Measurements from ENCODE around the gene ARL14.

ARL14 gene

GRCh38 chr3:160641665-160642309 lies 35.2 kb upstream of the ARL14 start:
- TF ChIP-seq EZH2 (optimal IDR thresholded peaks at IDR 0.05; ENCODE audit: low read depth, low read length), result no peak
- TF ChIP-seq CTCF (IDR thresholded peaks at IDR 0.05; ENCODE audit: low read length), result no peak
- TF ChIP-seq EZH2phosphoT487 (IDR thresholded peaks at IDR 0.05; ENCODE audit: low read length), result no peak
- no peak overlapping the region for H3K9ac ChIP-seq (ENCODE audit: low read length)
- no peaks in the 10 kb centered on the region for H3K4me1 ChIP-seq (ENCODE audit: low read length)
- H2AFZ ChIP-seq (ENCODE audit: low read length), result no peak overlapping the region
- no peak for DNase-seq
- H3K36me3 ChIP-seq (replicated peaks; ENCODE audit: insufficient read depth, low read length), result no peaks in the 10 kb centered on the region
- no peaks in the 10 kb centered on the region for H4K20me1 ChIP-seq (ENCODE audit: insufficient read depth, low read length)
- H3F3A ChIP-seq (ENCODE audit: insufficient read depth, low read length), result no peaks in the 10 kb centered on the region
- no peak overlapping the region for H3K4me3 ChIP-seq (ENCODE audit: low read length)
- H3K27me3 ChIP-seq (replicated peaks; ENCODE audit: insufficient read depth, low read length), result no peaks in the 10 kb centered on the region
- H3K9me2 ChIP-seq (replicated peaks; ENCODE audit: insufficient read depth, low read length), result no peaks in the 10 kb centered on the region
- no peak overlapping the region for H3K4me2 ChIP-seq (ENCODE audit: low read depth, low read length)
- H3K9me3 ChIP-seq (replicated peaks; ENCODE audit: insufficient read depth, low read length), result no peaks in the 10 kb centered on the region
- H3K79me2 ChIP-seq (ENCODE audit: low read length), result no peaks in the 10 kb centered on the region
- no peak overlapping the region for H3K27ac ChIP-seq (ENCODE audit: low read length)

- H3K9me2 ChIP-seq (replicated peaks; ENCODE audit: insufficient read depth, low read length), result no peaks in the 10 kb centered on the region
- no peaks in the 10 kb centered on the region for H3K27me3 ChIP-seq (replicated peaks; ENCODE audit: insufficient read depth, low read length)
- H4K20me1 ChIP-seq (ENCODE audit: insufficient read depth, low read length), result no peaks in the 10 kb centered on the region
- H3K36me3 ChIP-seq (replicated peaks; ENCODE audit: insufficient read depth, low read length), result no peaks in the 10 kb centered on the region
- H3K9me3 ChIP-seq (replicated peaks; ENCODE audit: insufficient read depth, low read length), result no peaks in the 10 kb centered on the region
- H2AFZ ChIP-seq (ENCODE audit: low read length), result no peak overlapping the region
- no peak for DNase-seq
- TF ChIP-seq CTCF (IDR thresholded peaks at IDR 0.05; ENCODE audit: low read length) (no peak), EZH2phosphoT487 (IDR thresholded peaks at IDR 0.05; ENCODE audit: low read length) (no peak), EZH2 (optimal IDR thresholded peaks at IDR 0.05; ENCODE audit: low read depth, low read length) (no peak)
- no peak overlapping the region for H3K4me3 ChIP-seq (ENCODE audit: low read length)
- no peaks in the 10 kb centered on the region for H3K79me2 ChIP-seq (ENCODE audit: low read length)
- H3K4me2 ChIP-seq (ENCODE audit: low read depth, low read length), result no peak overlapping the region
- no peaks in the 10 kb centered on the region for H3K4me1 ChIP-seq (ENCODE audit: low read length)
- H3F3A ChIP-seq (ENCODE audit: insufficient read depth, low read length), result no peaks in the 10 kb centered on the region
- no peak overlapping the region for H3K9ac ChIP-seq (ENCODE audit: low read length)
- no peak overlapping the region for H3K27ac ChIP-seq (ENCODE audit: low read length)
Measured at GRCh38 chr3:160643994-160644393, 33.0 kb upstream of the ARL14 start.

- Histone ChIP-seq H3K27me3 (replicated peaks; ENCODE audit: insufficient read depth, low read length) (no peaks in the 10 kb centered on the region), H3F3A (ENCODE audit: insufficient read depth, low read length) (no peaks in the 10 kb centered on the region), H3K4me3 (ENCODE audit: low read length) (no peak overlapping the region), H3K9ac (ENCODE audit: low read length) (no peak overlapping the region), H3K9me2 (replicated peaks; ENCODE audit: insufficient read depth, low read length) (no peaks in the 10 kb centered on the region), H3K36me3 (replicated peaks; ENCODE audit: insufficient read depth, low read length) (no peaks in the 10 kb centered on the region), H4K20me1 (ENCODE audit: insufficient read depth, low read length) (no peaks in the 10 kb centered on the region), H3K4me2 (ENCODE audit: low read depth, low read length) (no peak overlapping the region), H3K27ac (ENCODE audit: low read length) (no peak overlapping the region), H2AFZ (ENCODE audit: low read length) (no peak overlapping the region), H3K4me1 (ENCODE audit: low read length) (no peaks in the 10 kb centered on the region), H3K79me2 (ENCODE audit: low read length) (no peaks in the 10 kb centered on the region), H3K9me3 (replicated peaks; ENCODE audit: insufficient read depth, low read length) (no peaks in the 10 kb centered on the region)
- DNase-seq, result no peak
- TF ChIP-seq EZH2 (optimal IDR thresholded peaks at IDR 0.05; ENCODE audit: low read depth, low read length) (no peak), CTCF (IDR thresholded peaks at IDR 0.05; ENCODE audit: low read length) (no peak), EZH2phosphoT487 (IDR thresholded peaks at IDR 0.05; ENCODE audit: low read length) (no peak)
Measured at GRCh38 chr3:160644491-160644890, 32.5 kb upstream of the ARL14 start.
